Daoy (cell line): ENCODE measurements around the gene SCG2. TPM values are rescaled to one million over a fixed set of nuclear protein-coding genes. Genes with fewer than 3 reads are reported as not detected.

ENCODE experiments used
- DNase-seq: peaks from one replicate; pipeline ENCODE4 v3.0.0-alpha.2; 2015; ENCODE audit warnings: low read depth
- total RNA-seq: library from RNA; depleted of rRNA; stranded (reverse); fragments of >200 nt; shearing (Covaris generic); gene quantifications from 2 replicates; pipeline ENCODE4 v1.2.3, GENCODE V29; 2014; rRNA removed

The SCG2 gene, protein sequence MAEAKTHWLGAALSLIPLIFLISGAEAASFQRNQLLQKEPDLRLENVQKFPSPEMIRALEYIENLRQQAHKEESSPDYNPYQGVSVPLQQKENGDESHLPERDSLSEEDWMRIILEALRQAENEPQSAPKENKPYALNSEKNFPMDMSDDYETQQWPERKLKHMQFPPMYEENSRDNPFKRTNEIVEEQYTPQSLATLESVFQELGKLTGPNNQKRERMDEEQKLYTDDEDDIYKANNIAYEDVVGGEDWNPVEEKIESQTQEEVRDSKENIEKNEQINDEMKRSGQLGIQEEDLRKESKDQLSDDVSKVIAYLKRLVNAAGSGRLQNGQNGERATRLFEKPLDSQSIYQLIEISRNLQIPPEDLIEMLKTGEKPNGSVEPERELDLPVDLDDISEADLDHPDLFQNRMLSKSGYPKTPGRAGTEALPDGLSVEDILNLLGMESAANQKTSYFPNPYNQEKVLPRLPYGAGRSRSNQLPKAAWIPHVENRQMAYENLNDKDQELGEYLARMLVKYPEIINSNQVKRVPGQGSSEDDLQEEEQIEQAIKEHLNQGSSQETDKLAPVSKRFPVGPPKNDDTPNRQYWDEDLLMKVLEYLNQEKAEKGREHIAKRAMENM
- total RNA-seq = 0.95 and 3.0 TPM in 2 replicates

- peak; percentile 88 for DNase-seq
Measured at GRCh38 chr2:223601932-223602666, at the start of gene SCG2. Gene SCG2 (minus strand): TSS chr2:223602361. CDS start chr2:223599282, 3,079 bp downstream.

- no peak for DNase-seq
Measured at GRCh38 chr2:223649554-223650533, 47.7 kb upstream of the SCG2 start.

DNA sequence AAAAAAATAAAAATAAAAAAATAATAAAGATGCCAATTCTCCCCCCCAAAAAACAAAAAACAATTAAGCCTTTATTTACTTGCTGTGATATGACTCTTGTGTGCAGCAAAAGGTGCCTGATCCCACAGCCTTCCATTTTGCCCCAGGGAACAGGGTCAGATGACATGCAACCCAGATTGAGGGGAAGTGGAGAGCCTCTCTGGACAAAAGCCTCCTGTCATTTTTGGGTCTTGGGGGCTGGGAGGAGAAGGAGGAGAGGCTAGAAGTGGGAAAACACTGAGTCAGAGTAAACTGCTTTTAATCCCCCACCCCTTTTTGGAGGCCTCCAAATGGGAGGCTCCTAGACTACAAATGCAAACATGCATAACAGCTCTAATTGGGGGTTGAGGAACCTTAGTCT is 46.6 kb upstream of the SCG2 start:
- no peak for DNase-seq

- DNase-seq = no peak
Measured at GRCh38 chr2:223647258-223647952, 45.2 kb upstream of the SCG2 start.

- no peak for DNase-seq
Measured at GRCh38 chr2:223644136-223644535, 42.0 kb upstream of the SCG2 start.

GRCh38 chr2:223643309-223643708 is 41.1 kb upstream of the SCG2 start:
- DNase-seq = no peak

DNA sequence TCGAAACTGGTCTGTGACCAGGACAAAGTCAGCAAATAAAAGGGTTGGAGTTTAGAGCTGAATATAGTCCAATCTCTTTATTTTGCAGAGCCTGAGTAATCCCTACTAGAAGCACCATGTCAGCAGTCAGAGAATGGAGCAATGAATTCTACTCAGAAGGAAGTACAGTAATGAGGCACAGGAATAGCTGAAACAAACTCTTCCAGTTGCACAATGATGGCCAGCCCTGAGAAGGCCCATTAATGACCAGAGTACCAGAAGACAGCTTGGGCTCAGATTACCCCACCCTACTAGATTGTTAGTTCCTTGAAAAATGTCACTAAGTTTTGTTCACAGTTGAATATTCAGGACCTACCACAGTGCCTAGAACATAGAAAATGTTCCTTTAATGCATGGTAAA is 40.3 kb upstream of the SCG2 start:
- no peak for DNase-seq

GRCh38 chr2:223641082-223641481 is 38.9 kb upstream of the SCG2 start:
- DNase-seq = no peak

DNA sequence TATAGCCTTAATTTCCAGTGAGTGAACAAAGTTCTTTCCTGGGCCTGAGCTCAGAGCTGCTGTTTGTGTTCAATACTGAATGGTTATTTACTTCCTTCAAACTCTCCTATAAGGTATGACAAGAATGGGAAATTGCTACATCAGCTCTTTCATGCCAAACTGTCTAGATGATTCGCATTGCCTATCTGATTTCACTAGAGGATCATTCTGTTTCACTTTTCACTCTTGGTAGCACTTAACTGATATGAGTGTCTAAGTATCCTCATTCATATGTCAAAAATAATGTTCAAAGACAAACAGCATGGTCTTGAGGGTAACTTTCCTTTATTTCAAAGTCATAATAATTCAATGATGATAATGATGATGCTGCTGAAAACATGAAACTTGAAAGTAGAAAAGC is 32.9 kb upstream of the SCG2 start:
- no peak for DNase-seq

- no peak for DNase-seq
Measured at GRCh38 chr2:223634238-223634637, 32.1 kb upstream of the SCG2 start.

GRCh38 chr2:223633656-223634055 is 31.5 kb upstream of the SCG2 start:
- no peak for DNase-seq

GRCh38 chr2:223632826-223633225 is 30.7 kb upstream of the SCG2 start:
- DNase-seq = no peak

- peak; percentile 90 for DNase-seq
Measured at GRCh38 chr2:223626716-223627115, 24.6 kb upstream of the SCG2 start.

- DNase-seq = no peak
Measured at GRCh38 chr2:223625652-223626051, 23.5 kb upstream of the SCG2 start.

DNA sequence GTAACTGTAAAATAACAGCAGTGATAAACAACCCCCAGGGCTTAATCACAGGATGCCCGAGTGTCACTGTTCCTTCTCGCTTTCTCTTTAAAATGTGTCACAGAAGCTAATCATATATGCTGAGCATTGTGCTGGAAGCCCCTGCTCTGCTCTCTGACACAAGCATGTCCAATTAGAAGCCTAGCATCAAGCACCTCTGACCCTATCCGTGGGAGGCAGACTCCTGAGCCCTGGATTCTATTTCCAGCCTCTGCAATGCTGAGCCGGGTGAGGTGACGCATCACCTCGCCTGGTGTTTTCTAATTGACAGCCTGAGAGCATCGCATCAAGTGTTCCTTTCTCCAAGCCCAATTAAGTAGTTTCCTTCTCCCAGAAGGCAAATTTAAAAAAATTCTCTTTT is 19.7 kb upstream of the SCG2 start:
- DNase-seq = no peak

- DNase-seq = no peak
Measured at GRCh38 chr2:223619486-223620129, 17.4 kb upstream of the SCG2 start.

- DNase-seq = no peak
Measured at GRCh38 chr2:223618172-223619035, 16.2 kb upstream of the SCG2 start.

- DNase-seq = no peak
Measured at GRCh38 chr2:223614534-223614933, 12.4 kb upstream of the SCG2 start.
